Effector memory CD4-positive, alpha-beta T cell (primary cell): ENCODE measurements around the gene CARD6.
"Not testable (repeated sequence)": the region's sequence is repeated elsewhere in the genome, so short reads cannot be mapped to it uniquely, and the experiment has no call there.

ENCODE experiments used
- DNase-seq, 3 donors: peaks; one replicate each; pipeline ENCODE4 v3.0.0-alpha.2; 2020
- H3K27ac ChIP-seq: 2 replicates; pipeline ENCODE4 v1.7.0; 2013; ENCODE audit warnings: mild to moderate bottlenecking, low read length, moderate library complexity; ENCODE audit not compliant: insufficient read depth, poor library complexity, severe bottlenecking
- H3K27me3 ChIP-seq: replicated peaks from 2 replicates; pipeline ENCODE4 v1.7.0; 2013; ENCODE audit warnings: mild to moderate bottlenecking, low read length; ENCODE audit not compliant: insufficient read depth, control insufficient read depth, poor library complexity, severe bottlenecking
- H3K36me3 ChIP-seq: 2 replicates; pipeline ENCODE4 v1.7.0; 2013; ENCODE audit warnings: mild to moderate bottlenecking, low read length, moderate library complexity; ENCODE audit not compliant: control insufficient read depth, insufficient read depth
- H3K4me1 ChIP-seq: 2 replicates; pipeline ENCODE4 v1.7.0; 2013; ENCODE audit warnings: low read length, mild to moderate bottlenecking; ENCODE audit not compliant: control insufficient read depth, insufficient read depth, poor library complexity, severe bottlenecking
- H3K4me3 ChIP-seq: 2 replicates; pipeline ENCODE4 v1.7.0; 2013; ENCODE audit warnings: low read length, low read depth, mild to moderate bottlenecking; ENCODE audit not compliant: insufficient read depth, poor library complexity, severe bottlenecking
- H3K9me3 ChIP-seq: 2 replicates; pipeline ENCODE4 v1.7.0; 2013; ENCODE audit warnings: mild to moderate bottlenecking, low read length, moderate library complexity; ENCODE audit not compliant: control insufficient read depth
- total RNA-seq, 3 donors: gene quantifications; one replicate each; lab custom pipeline; 2026; lab: John Stamatoyannopoulos, UW

The CARD6 gene
- total RNA-seq: 2.3 to 5.2 (median 3.7) reads per million in 3 donors

- Histone ChIP-seq H3K27ac (no peak within 1 kb of the TSS), H3K4me1 (peaks cover 6% of the 10 kb centered on the region)
- DNase-seq: no peak
These were observed at the start of gene CARD6 for GRCh38 chr5:40841068-40841805. TSS of gene CARD6 (plus strand) at chr5:40841367. CDS start at chr5:40841383, 16 bp downstream.

GRCh38 chr5:40791715-40792139, 49.4 kb upstream of the CARD6 start:
- H3K9me3 ChIP-seq: no peaks in the 10 kb centered on the region
- DNase-seq: no peak
- H3K27ac ChIP-seq: no peak overlapping the region
- no peaks in the 10 kb centered on the region for H3K27me3 ChIP-seq
- peaks cover 3% of the 10 kb centered on the region for H3K4me1 ChIP-seq
- no peak overlapping the region for H3K4me3 ChIP-seq
- H3K36me3 ChIP-seq: peaks cover 2% of the 10 kb centered on the region

More at GRCh38 chr5:40841068-40841805, at the start of gene CARD6:
- Histone ChIP-seq H3K27me3 (no peaks in the 10 kb centered on the region), H3K9me3 (no peaks in the 10 kb centered on the region), H3K4me3 (peak within 1 kb of the TSS; percentile 53), H3K36me3 (no peaks in the 10 kb centered on the region)

DNA sequence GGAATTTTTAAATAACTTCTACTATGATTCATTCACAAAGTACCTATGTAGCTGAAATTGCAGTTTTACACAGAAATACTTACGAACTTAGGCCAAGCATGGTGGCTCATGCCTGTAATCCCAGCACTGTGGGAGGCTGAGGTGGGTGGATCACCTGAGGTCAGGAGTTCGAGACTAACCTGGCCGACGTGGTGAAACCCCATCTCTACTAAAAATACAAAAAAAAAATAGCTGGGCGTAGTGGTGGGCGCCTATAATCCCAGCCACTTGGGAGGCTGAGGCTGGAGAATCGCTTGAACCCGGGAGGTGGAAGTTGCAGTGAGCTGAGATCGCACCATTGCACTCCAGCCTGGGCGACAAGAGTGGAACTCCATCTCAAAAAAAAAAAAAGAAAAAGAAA, 48.5 kb upstream of the CARD6 start:
- DNase-seq, H3K27me3 ChIP-seq, H3K36me3 ChIP-seq, H3K9me3 ChIP-seq, H3K27ac ChIP-seq, H3K4me3 ChIP-seq, H3K4me1 ChIP-seq: not testable (repeated sequence)

GRCh38 chr5:40794340-40794739, 46.8 kb upstream of the CARD6 start:
- H3K27me3 ChIP-seq, H3K27ac ChIP-seq, H3K9me3 ChIP-seq, H3K4me3 ChIP-seq, DNase-seq, H3K36me3 ChIP-seq: not testable (repeated sequence)
- peaks cover 13% of the 10 kb centered on the region for H3K4me1 ChIP-seq

- DNase-seq, H3K9me3 ChIP-seq, H3K27ac ChIP-seq, H3K4me3 ChIP-seq, H3K36me3 ChIP-seq, H3K27me3 ChIP-seq: not testable (repeated sequence)
- H3K4me1 ChIP-seq: peaks cover 13% of the 10 kb centered on the region
These were observed 46.3 kb upstream of the CARD6 start for GRCh38 chr5:40794877-40795276.

DNA sequence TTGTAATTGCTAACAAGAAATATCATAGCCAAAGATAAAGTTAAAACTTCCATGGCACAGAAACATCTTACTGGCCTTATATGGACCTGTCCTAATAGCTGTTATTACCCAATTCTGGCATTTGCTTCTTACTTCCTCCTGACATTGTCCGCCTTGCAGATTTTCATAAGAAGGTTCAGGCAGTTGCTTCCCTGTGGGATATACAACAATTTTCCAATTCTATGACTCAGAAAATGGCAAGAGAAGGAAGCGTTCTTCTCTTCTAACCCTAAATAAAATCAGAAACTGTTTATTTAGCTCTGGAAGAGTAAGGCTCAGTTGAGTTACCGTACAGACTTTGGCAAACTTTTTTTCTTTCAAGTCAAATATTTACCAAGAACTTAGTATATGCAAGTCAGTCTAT, 44.7 kb upstream of the CARD6 start:
- DNase-seq: no peak
- H3K27me3 ChIP-seq: no peaks in the 10 kb centered on the region
- peaks cover 13% of the 10 kb centered on the region for H3K4me1 ChIP-seq
- peak overlapping the region; percentile 91 for H3K4me3 ChIP-seq
- no peaks in the 10 kb centered on the region for H3K9me3 ChIP-seq
- no peak overlapping the region for H3K27ac ChIP-seq
- no peaks in the 10 kb centered on the region for H3K36me3 ChIP-seq

- Histone ChIP-seq H3K4me3 (peak overlapping the region; percentile 91), H3K4me1 (peaks cover 13% of the 10 kb centered on the region), H3K27me3 (no peaks in the 10 kb centered on the region), H3K36me3 (no peaks in the 10 kb centered on the region), H3K9me3 (no peaks in the 10 kb centered on the region), H3K27ac (peak overlapping the region; percentile 87)
- peak; percentile 71 to 77 (median 73) for DNase-seq
These were observed 43.7 kb upstream of the CARD6 start for GRCh38 chr5:40797273-40798011.

- H3K36me3 ChIP-seq: no peaks in the 10 kb centered on the region
- H3K9me3 ChIP-seq: no peaks in the 10 kb centered on the region
- H3K27ac ChIP-seq: peak within 1 kb of the TSS; percentile 91
- H3K4me1 ChIP-seq: peaks cover 13% of the 10 kb centered on the region
- H3K27me3 ChIP-seq: no peaks in the 10 kb centered on the region
- DNase-seq: peak; percentile 82 to 87 (median 86)
- H3K4me3 ChIP-seq: peak within 1 kb of the TSS; percentile 91
These were observed 43.0 kb upstream of the CARD6 start, which contains the start of gene PRKAA1 for GRCh38 chr5:40798012-40798800. TSS of gene PRKAA1 (minus strand) at chr5:40798374. CDS start at chr5:40798189, 185 bp downstream.

- no peaks in the 10 kb centered on the region for H3K9me3 ChIP-seq
- H3K4me3 ChIP-seq: peak overlapping the region; percentile 82
- H3K4me1 ChIP-seq: peaks cover 13% of the 10 kb centered on the region
- H3K36me3 ChIP-seq: no peaks in the 10 kb centered on the region
- peak overlapping the region; percentile 91 for H3K27ac ChIP-seq
- no peak for DNase-seq
- no peaks in the 10 kb centered on the region for H3K27me3 ChIP-seq
These were observed 42.4 kb upstream of the CARD6 start for GRCh38 chr5:40798801-40799210.
